Fibroblast of upper back skin (primary cell): ENCODE data around the gene SLFN12L.
"Not testable (repeated sequence)": the region's sequence is repeated elsewhere in the genome, so short reads cannot be mapped to it uniquely, and the experiment has no call there.

Source experiments
- DNase-seq: peaks from one replicate; pipeline ENCODE4 v3.0.0-alpha.2; 2013

Gene SLFN12L

GRCh38 chr17:35541434-35541833 lies 4.0 kb upstream of the SLFN12L start:
- no peak for DNase-seq

GRCh38 chr17:35540589-35541404 lies 3.3 kb upstream of the SLFN12L start:
- peak; percentile 32 for DNase-seq

- no peak for DNase-seq
These were observed 2.2 kb upstream of the SLFN12L start for GRCh38 chr17:35539659-35540026.

GRCh38 chr17:35536664-35537171 lies 760 bp downstream of the SLFN12L start:
- no peak for DNase-seq

GRCh38 chr17:35535406-35535805 lies 2.1 kb downstream of the SLFN12L start:
- DNase-seq: not testable (repeated sequence)

- DNase-seq: no peak
These were observed 2.8 kb downstream of the SLFN12L start for GRCh38 chr17:35534576-35535093.

GRCh38 chr17:35531160-35531559 lies 6.3 kb downstream of the SLFN12L start:
- no peak for DNase-seq

GRCh38 chr17:35529866-35530265 lies 7.6 kb downstream of the SLFN12L start:
- no peak for DNase-seq

GRCh38 chr17:35529326-35529725 lies 8.2 kb downstream of the SLFN12L start:
- not testable (repeated sequence) for DNase-seq

GRCh38 chr17:35523296-35523695 lies 14.2 kb downstream of the SLFN12L start:
- no peak for DNase-seq

GRCh38 chr17:35521654-35522256 lies 15.7 kb downstream of the SLFN12L start:
- not testable (repeated sequence) for DNase-seq

GRCh38 chr17:35521150-35521549 lies 16.3 kb downstream of the SLFN12L start:
- no peak for DNase-seq

- no peak for DNase-seq
These were observed 17.5 kb downstream of the SLFN12L start for GRCh38 chr17:35519906-35520442.

GRCh38 chr17:35519439-35519838 lies 18.0 kb downstream of the SLFN12L start:
- DNase-seq: no peak

- DNase-seq: not testable (repeated sequence)
These were observed 19.0 kb downstream of the SLFN12L start for GRCh38 chr17:35518431-35518830.

GRCh38 chr17:35515027-35515426 lies 22.5 kb downstream of the SLFN12L start:
- DNase-seq: no peak

- DNase-seq: no peak
These were observed 22.9 kb downstream of the SLFN12L start for GRCh38 chr17:35514564-35514963.

GRCh38 chr17:35510052-35510451 lies 27.4 kb downstream of the SLFN12L start:
- DNase-seq: peak; percentile 14

GRCh38 chr17:35507714-35508113 lies 29.8 kb downstream of the SLFN12L start:
- DNase-seq: not testable (repeated sequence)

GRCh38 chr17:35499548-35499947 lies 37.9 kb downstream of the SLFN12L start:
- no peak for DNase-seq

- DNase-seq: no peak
These were observed 38.9 kb downstream of the SLFN12L start for GRCh38 chr17:35498448-35499178.

- no peak for DNase-seq
These were observed 40.8 kb downstream of the SLFN12L start for GRCh38 chr17:35496451-35497290.
